GM12892 (cell line): Measurements from ENCODE around the gene ADPRS.

Experiments
- DNase-seq: peaks from one replicate; pipeline ENCODE4 v3.0.0; 2011; ENCODE audit not compliant: insufficient read length
- FAIRE-seq: peaks from 2 replicates; lab custom pipeline; 2011; peaks lifted over from hg19 to GRCh38; lab: Jason Lieb, UNC
- POLR2A ChIP-seq: IDR thresholded peaks from 2 replicates; pipeline ENCODE4 v1.6.1; 2011; ENCODE audit warnings: low read depth, low read length, control low read depth
- POLR2AphosphoS5 ChIP-seq: IDR thresholded peaks from 2 replicates; pipeline ENCODE4 v1.6.1; 2011; ENCODE audit warnings: low read depth, low read length, control low read depth
- TAF1 ChIP-seq: IDR thresholded peaks from 2 replicates; pipeline ENCODE4 v1.6.1; 2011; ENCODE audit warnings: low read depth, mild to moderate bottlenecking, control low read depth, low read length, borderline replicate concordance

The ADPRS gene

GRCh38 chr1:36081926-36082485 lies 6.7 kb upstream of the ADPRS start:
- DNase-seq (no peak), FAIRE-seq (no peak)

GRCh38 chr1:36083219-36083618 lies 5.5 kb upstream of the ADPRS start:
- TF ChIP-seq TAF1 (no peak), POLR2A (no peak), POLR2AphosphoS5 (no peak)
- FAIRE-seq (no peak), DNase-seq (no peak)

More at GRCh38 chr1:36081926-36082485, 6.7 kb upstream of the ADPRS start:
- TF ChIP-seq POLR2A (no peak), TAF1 (no peak), POLR2AphosphoS5 (no peak)

- TF ChIP-seq TAF1 (no peak), POLR2A (no peak), POLR2AphosphoS5 (no peak)
- DNase-seq = no peak
- FAIRE-seq = no peak
Measured at GRCh38 chr1:36083635-36084496, 4.8 kb upstream of the ADPRS start, which contains the start of gene TEKT2. Gene TEKT2 (plus strand): TSS chr1:36084094. CDS start chr1:36084922, 828 bp downstream.

- no peak for FAIRE-seq
- TF ChIP-seq POLR2A (no peak), POLR2AphosphoS5 (no peak), TAF1 (no peak)
- no peak for DNase-seq
Measured at GRCh38 chr1:36084497-36085115, 4.1 kb upstream of the ADPRS start.

GRCh38 chr1:36085126-36085525 lies 3.6 kb upstream of the ADPRS start:
- no peak for FAIRE-seq
- TF ChIP-seq POLR2A = no peak
- TF ChIP-seq POLR2AphosphoS5 = no peak
- TF ChIP-seq TAF1 = no peak

GRCh38 chr1:36085686-36086526 lies 2.8 kb upstream of the ADPRS start:
- TF ChIP-seq POLR2AphosphoS5 = no peak
- no peak for FAIRE-seq
- DNase-seq = no peak

More at GRCh38 chr1:36085126-36085525, 3.6 kb upstream of the ADPRS start:
- no peak for DNase-seq

- TF ChIP-seq POLR2A (no peak), POLR2AphosphoS5 (no peak), TAF1 (no peak)
Measured at GRCh38 chr1:36086529-36087232, 2.0 kb upstream of the ADPRS start.

GRCh38 chr1:36087233-36088123 lies 1.2 kb upstream of the ADPRS start:
- TF ChIP-seq POLR2A (no peak), TAF1 (no peak), POLR2AphosphoS5 (no peak)
- FAIRE-seq (no peak), DNase-seq (no peak)

More at GRCh38 chr1:36086529-36087232, 2.0 kb upstream of the ADPRS start:
- DNase-seq (no peak), FAIRE-seq (no peak)

GRCh38 chr1:36088265-36088576 lies 471 bp upstream of the ADPRS start:
- no peak for FAIRE-seq
- no peak for DNase-seq
- TF ChIP-seq POLR2A (no peak), POLR2AphosphoS5 (no peak), TAF1 (no peak)
